ENCODE data around the gene ZNF557. TPM values are rescaled to one million over a fixed set of nuclear protein-coding genes. Genes with fewer than 3 reads are reported as not detected.

The ZNF557 gene
- total RNA-seq, 1 donor from 2014 or later = 15.7 TPM

DNA sequence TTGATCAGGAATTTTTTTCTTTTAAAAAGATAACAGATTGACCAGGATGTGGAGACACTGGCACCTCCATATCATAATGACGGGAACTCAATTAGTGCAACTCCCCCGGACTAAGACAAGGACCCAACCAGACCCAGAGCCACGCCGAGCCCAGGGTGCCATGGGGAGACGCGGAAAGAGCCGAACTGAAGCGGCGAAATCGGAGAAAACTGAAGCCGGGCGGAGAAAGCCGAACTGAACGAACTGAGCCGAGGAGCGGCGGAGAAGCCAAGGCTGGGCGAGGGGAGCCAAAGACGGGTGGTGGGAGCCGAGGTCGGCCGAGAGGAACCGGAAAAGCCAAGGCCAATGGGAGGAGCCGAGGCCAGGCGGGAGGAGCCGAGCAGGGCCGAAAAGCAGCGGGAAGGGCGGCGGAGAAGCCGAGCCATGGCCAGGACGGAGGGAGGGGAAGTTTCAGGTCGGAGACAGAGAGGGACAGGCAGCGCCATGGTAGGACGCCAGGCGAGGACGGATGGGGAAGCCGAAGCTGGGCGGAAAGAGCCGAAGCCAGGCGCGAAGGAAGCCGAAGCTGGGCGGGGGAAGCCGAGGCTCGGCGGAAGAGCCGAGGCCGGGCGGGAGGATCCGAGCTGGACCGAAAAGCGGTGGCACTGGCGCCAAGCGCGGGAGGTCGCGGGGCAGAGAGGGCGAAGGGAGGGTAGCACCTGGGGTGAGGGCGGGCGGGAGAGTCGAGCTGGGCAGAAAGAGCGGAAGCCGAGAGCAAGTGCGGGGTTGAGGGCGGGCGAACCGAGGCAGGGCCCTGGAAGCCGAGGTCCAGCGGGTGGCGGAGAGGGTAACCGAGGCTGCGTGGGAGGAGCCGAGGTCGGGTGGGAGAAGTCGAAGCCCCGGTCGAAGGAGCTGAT lies 29.4 kb downstream of the ZNF557 start:
- Mint-ChIP-seq H3K9me3 (ENCODE audit: low read depth) (peaks cover 24% of the 10 kb centered on the region), H3K27ac (peak overlapping the region; percentile 96), H3K27me3 (no peaks in the 10 kb centered on the region), H3K36me3 (ENCODE audit: insufficient read depth) (peaks cover 23% of the 10 kb centered on the region), H3K4me3 (ENCODE audit: low read depth) (peak overlapping the region; percentile 91), H3K4me1 (ENCODE audit: low read depth) (peaks cover 30% of the 10 kb centered on the region)
- peak; percentile 83 for DNase-seq (ENCODE audit: low spot score, unreplicated experiment)
- TF ChIP-seq, protein P1, sequence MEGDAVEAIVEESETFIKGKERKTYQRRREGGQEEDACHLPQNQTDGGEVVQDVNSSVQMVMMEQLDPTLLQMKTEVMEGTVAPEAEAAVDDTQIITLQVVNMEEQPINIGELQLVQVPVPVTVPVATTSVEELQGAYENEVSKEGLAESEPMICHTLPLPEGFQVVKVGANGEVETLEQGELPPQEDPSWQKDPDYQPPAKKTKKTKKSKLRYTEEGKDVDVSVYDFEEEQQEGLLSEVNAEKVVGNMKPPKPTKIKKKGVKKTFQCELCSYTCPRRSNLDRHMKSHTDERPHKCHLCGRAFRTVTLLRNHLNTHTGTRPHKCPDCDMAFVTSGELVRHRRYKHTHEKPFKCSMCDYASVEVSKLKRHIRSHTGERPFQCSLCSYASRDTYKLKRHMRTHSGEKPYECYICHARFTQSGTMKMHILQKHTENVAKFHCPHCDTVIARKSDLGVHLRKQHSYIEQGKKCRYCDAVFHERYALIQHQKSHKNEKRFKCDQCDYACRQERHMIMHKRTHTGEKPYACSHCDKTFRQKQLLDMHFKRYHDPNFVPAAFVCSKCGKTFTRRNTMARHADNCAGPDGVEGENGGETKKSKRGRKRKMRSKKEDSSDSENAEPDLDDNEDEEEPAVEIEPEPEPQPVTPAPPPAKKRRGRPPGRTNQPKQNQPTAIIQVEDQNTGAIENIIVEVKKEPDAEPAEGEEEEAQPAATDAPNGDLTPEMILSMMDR (IDR thresholded peaks at IDR 0.05; ENCODE audit: unreplicated experiment) = no peak

DNA sequence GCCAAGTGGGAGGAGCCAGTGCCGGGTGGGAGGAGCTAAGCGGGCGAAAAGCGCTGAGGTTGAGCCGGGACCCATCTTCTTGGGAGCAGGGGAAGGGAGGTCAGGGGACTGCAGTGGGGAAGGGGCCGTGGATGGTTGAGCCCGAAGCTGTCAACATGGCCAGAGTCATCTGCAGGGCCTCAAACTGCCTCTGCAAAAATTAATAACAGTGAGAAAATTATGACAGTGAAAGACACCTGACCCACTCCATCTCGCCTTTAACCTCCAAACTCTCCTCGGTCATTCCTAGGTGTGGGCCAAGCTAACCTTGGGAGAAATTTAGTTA lies 30.1 kb downstream of the ZNF557 start:
- no peaks in the 10 kb centered on the region for H3K27me3 Mint-ChIP-seq
- TF ChIP-seq, protein P1 (IDR thresholded peaks at IDR 0.05; ENCODE audit: unreplicated experiment) = no peak
- DNase-seq (ENCODE audit: low spot score, unreplicated experiment) = peak; percentile 75
- peaks cover 22% of the 10 kb centered on the region for H3K36me3 Mint-ChIP-seq (ENCODE audit: insufficient read depth)
- H3K27ac Mint-ChIP-seq = peak overlapping the region; percentile 96
- peak overlapping the region; percentile 91 for H3K4me3 Mint-ChIP-seq (ENCODE audit: low read depth)
- peaks cover 30% of the 10 kb centered on the region for H3K4me1 Mint-ChIP-seq (ENCODE audit: low read depth)
- peaks cover 24% of the 10 kb centered on the region for H3K9me3 Mint-ChIP-seq (ENCODE audit: low read depth)

DNA sequence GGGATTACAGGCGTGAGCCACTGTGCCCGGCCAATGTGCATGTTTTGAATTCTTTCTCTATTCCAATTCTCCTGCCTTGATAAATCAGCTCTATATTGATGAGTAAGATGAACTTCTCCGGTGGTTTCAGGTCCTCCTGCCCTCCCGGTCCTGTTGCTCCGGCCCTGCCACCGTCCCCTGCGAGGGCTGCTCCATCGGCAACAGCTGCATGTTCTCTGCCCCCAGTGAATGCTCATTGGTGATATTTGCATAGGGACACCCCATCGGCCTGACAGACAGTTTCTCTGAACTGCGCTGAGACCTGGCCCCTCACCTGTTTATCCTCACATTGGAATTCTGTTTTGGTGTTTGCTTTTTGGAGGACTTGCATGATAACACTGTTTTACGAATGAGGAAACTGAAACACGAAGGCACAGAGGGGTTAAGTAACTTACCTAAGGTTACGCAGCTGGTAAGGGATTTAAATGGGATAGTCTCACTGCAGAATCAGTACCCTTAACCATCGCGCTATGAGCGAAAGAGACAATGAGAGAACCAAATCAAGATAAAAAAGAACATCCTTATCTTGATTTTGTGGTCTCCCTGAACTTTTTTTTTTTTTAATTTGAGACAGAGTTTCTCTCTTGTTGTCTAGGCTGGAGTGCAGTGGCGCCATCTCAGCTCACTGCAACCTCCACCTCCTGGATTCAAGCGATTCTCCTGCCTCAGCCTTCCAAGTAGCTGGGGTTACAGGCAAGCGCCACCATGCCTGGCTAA lies 32.2 kb downstream of the ZNF557 start:
- peak overlapping the region; percentile 91 for H3K27ac Mint-ChIP-seq
- peaks cover 30% of the 10 kb centered on the region for H3K4me1 Mint-ChIP-seq (ENCODE audit: low read depth)
- H3K4me3 Mint-ChIP-seq (ENCODE audit: low read depth) = peak overlapping the region; percentile 54
- DNase-seq (ENCODE audit: low spot score, unreplicated experiment) = no peak
- TF ChIP-seq, protein P1 (IDR thresholded peaks at IDR 0.05; ENCODE audit: unreplicated experiment) = no peak
- peaks cover 12% of the 10 kb centered on the region for H3K9me3 Mint-ChIP-seq (ENCODE audit: low read depth)
- H3K27me3 Mint-ChIP-seq = no peaks in the 10 kb centered on the region
- H3K36me3 Mint-ChIP-seq (ENCODE audit: insufficient read depth) = peaks cover 9% of the 10 kb centered on the region

DNA sequence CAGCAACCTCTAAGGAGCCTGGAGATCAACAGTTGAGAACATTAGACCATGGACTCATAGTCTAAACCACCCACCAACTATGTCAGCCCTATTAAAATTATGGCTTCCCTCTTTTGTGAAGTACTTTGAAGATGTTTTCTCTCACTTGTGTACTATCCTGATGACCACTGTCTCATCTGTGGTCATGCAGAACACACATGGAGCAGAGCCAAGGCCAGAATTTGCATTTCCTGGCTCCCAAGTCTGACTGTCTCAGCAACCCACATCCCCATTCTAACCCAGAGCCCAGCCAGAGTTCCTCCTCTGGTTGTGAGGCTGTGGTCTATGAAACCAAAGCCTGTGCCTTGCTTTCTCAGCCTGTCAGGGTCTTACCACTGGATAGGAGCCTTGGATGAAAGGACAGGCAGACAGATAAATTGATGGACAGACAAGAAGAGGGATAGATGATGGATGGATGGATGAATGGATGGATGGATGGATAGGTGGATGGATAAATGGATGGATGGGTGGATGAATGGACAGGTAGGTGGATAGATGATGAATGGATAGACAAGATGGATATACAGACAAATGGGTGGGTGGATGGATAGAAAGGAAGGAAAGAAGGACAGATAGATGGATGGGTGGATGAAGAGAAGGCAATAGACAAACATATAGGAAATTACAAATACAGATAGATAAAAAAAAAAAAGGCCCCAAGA lies 35.4 kb downstream of the ZNF557 start:
- TF ChIP-seq, protein P1 (IDR thresholded peaks at IDR 0.05; ENCODE audit: unreplicated experiment) = no peak
- H3K27me3 Mint-ChIP-seq = no peaks in the 10 kb centered on the region
- H3K9me3 Mint-ChIP-seq (ENCODE audit: low read depth) = no peaks in the 10 kb centered on the region
- DNase-seq (ENCODE audit: low spot score, unreplicated experiment) = no peak
- no peak overlapping the region for H3K27ac Mint-ChIP-seq
- no peaks in the 10 kb centered on the region for H3K36me3 Mint-ChIP-seq (ENCODE audit: insufficient read depth)
- no peak overlapping the region for H3K4me3 Mint-ChIP-seq (ENCODE audit: low read depth)
- peaks cover 27% of the 10 kb centered on the region for H3K4me1 Mint-ChIP-seq (ENCODE audit: low read depth)

All from progenitor cell of endocrine pancreas (in vitro differentiated cells).